HEK293T (cell line): ENCODE measurements around the gene CPNE8.

ENCODE experiments used
- CTCF ChIA-PET: fragments of 350-600 bp; formaldehyde crosslinking; extraction: SDS; loops from one replicate; lab custom pipeline; 2021; ENCODE audit warnings: antibody characterized with exemption, inconsistent platforms; lab: Yijun Ruan, JAX
- POLR2A ChIA-PET: fragments of 350-600 bp; formaldehyde crosslinking; extraction: SDS; loops from one replicate; lab custom pipeline; 2020; ENCODE audit warnings: antibody characterized with exemption, inconsistent platforms; lab: Yijun Ruan, JAX
- DNase-seq: peaks from one replicate; pipeline ENCODE4 v3.0.0; 2012; ENCODE audit warnings: mixed read lengths; ENCODE audit errors: extremely low spot score
- ARNT ChIP-seq: fragments of 450-650 bp; IDR thresholded peaks from 2 replicates; pipeline ENCODE4 v1.6.1; 2017; ENCODE audit warnings: mild to moderate bottlenecking
- BHLHE40 ChIP-seq: fragments of 450-650 bp; IDR thresholded peaks from 2 replicates; pipeline ENCODE4 v1.6.1; 2016; ENCODE audit warnings: mild to moderate bottlenecking, moderate library complexity, borderline replicate concordance
- CTBP1 ChIP-seq: fragments of 450-650 bp; IDR thresholded peaks from 2 replicates; pipeline ENCODE4 v1.6.1; 2016; ENCODE audit warnings: borderline replicate concordance
- ELF4 ChIP-seq: fragments of 450-650 bp; IDR thresholded peaks from 2 replicates; pipeline ENCODE4 v1.6.1; 2017; ENCODE audit warnings: antibody characterized with exemption
- FOXA1 ChIP-seq: fragments of 450-650 bp; IDR thresholded peaks from 2 replicates; pipeline ENCODE4 v1.6.1; 2016; ENCODE audit warnings: mild to moderate bottlenecking
- FOXK2 ChIP-seq: fragments of 450-650 bp; IDR thresholded peaks from 2 replicates; pipeline ENCODE4 v1.6.1; 2016; ENCODE audit warnings: mild to moderate bottlenecking
- FOXM1 ChIP-seq: fragments of 450-650 bp; IDR thresholded peaks from 2 replicates; pipeline ENCODE4 v1.6.1; 2017; ENCODE audit warnings: mild to moderate bottlenecking, borderline replicate concordance
- HDGF ChIP-seq: fragments of 450-650 bp; IDR thresholded peaks from 2 replicates; pipeline ENCODE4 v1.6.1; 2017; ENCODE audit warnings: antibody characterized with exemption, borderline replicate concordance
- L3MBTL2 ChIP-seq: fragments of 450-650 bp; conservative IDR thresholded peaks from 2 replicates; pipeline ENCODE4 v1.6.1; 2016; ENCODE audit warnings: mild to moderate bottlenecking
- LEF1 ChIP-seq: fragments of 450-650 bp; IDR thresholded peaks from 2 replicates; pipeline ENCODE4 v1.6.1; 2017; ENCODE audit warnings: mild to moderate bottlenecking, borderline replicate concordance
- NFRKB ChIP-seq: fragments of 450-650 bp; IDR thresholded peaks from 2 replicates; pipeline ENCODE4 v1.6.1; 2016; ENCODE audit warnings: mild to moderate bottlenecking, moderate library complexity
- SP1 ChIP-seq: fragments of 450-650 bp; IDR thresholded peaks from 2 replicates; pipeline ENCODE4 v1.6.1; 2017
- SUZ12 ChIP-seq: fragments of 450-650 bp; IDR thresholded peaks from 2 replicates; pipeline ENCODE4 v1.6.1; 2016; ENCODE audit warnings: mild to moderate bottlenecking
- TARDBP ChIP-seq: fragments of 450-650 bp; IDR thresholded peaks from 2 replicates; pipeline ENCODE4 v1.6.1; 2016
- ZNF384 ChIP-seq: fragments of 450-650 bp; IDR thresholded peaks from 2 replicates; pipeline ENCODE4 v1.6.1; 2016
- TF ChIP-seq, protein P1 (sequence below): fragments of 450-650 bp; IDR thresholded peaks from 2 replicates; pipeline ENCODE4 v1.6.1; 2016

CPNE8 gene

GRCh38 chr12:38732761-38733160 lies 172.6 kb downstream of the CPNE8 start:
- no peak for DNase-seq
- ChIA-PET POLR2A (no interaction called here), CTCF (no interaction called here)
- TF ChIP-seq TARDBP, result no peak
- no peak for TF ChIP-seq ARNT
- TF ChIP-seq ELF4, result no peak
- TF ChIP-seq SUZ12, result no peak
- TF ChIP-seq NFRKB, result no peak
- TF ChIP-seq FOXK2, result no peak

GRCh38 chr12:38728894-38729293 lies 176.5 kb downstream of the CPNE8 start:
- DNase-seq, result no peak
- POLR2A ChIA-PET, result no interaction called here
- CTCF ChIA-PET, result interaction anchor here (0.6 kb wide), 1 partner anchor 178 kb away, joined by 4 read pairs; no protein-coding TSS in a partner anchor
- TF ChIP-seq LEF1 (no peak), FOXM1 (no peak), ZNF384 (no peak), NFRKB (no peak)

DNA sequence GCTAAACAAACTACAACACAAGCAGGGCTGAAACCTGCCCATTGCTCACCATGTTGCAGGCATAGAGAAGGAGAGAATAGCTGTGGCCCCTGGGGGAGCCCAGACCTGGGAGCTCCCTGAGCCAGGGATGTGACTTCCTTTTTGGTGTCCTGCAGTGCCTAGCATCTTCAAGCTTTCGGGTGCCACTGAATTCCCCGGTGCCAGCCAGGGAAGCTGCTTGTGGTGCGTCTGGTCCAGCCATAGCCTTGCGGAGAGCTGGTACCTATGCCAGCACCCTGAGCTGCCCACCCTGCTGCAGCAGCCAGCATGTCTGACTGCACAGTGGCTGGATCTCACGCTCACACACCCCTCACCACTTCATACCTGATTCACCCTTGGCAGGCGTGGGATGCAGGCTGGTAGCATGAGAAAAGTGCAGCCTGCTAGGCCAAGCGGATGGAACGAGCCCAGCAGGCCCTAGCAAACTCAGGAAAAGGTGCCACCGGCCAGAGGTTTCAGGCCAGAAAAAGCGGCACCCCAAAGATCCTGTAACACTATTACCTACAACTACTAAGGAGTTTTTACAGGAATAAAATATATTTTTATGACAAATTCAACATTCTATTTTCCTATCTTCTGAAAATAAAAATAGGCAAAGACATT lies 183.7 kb downstream of the CPNE8 start:
- DNase-seq, result no peak
- TF ChIP-seq ARNT, result no peak
- POLR2A ChIA-PET, result interaction anchor here (0.9 kb wide), 1 partner anchor 183 kb away, joined by 3 read pairs; the partner anchor contains the start of gene CPNE8
- CTCF ChIA-PET, result interaction anchor here (0.6 to 0.7 kb wide), 2 partner anchors 161 to 535 kb away, joined by 3 to 6 read pairs; no protein-coding TSS in a partner anchor

DNA sequence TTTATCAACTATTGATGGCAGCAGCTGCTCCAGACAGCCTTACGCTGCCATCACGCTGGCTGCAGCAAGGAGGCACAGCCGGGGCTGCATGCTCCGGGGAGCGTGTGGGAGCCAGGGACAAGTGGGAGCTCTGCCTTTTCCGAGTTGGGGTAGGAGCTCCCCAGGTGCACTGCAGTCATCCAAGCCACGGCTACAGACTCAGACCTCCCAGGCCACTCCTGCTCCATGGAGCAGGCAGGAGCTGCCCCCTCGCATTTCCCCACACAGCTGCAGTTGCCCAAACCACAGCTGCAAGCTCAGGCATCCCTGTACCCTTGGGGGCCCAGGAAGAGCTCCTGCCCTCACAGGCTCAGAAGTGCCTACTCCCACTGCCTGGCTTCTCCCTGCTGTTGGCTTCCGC lies 184.7 kb downstream of the CPNE8 start:
- ChIA-PET POLR2A (interaction anchor here (0.9 kb wide), 1 partner anchor 185 kb away, joined by 3 read pairs; the partner anchor contains the start of gene CPNE8), CTCF (interaction anchor here (0.6 to 0.7 kb wide), 2 partner anchors 226 to 785 kb away, joined by 3 read pairs; no protein-coding TSS in a partner anchor)
- TF ChIP-seq HDGF (no peak), FOXM1 (no peak), SUZ12 (no peak), ELF4 (no peak), CTBP1 (no peak), FOXK2 (no peak)
- no peak for DNase-seq

GRCh38 chr12:38713294-38713693 lies 192.1 kb downstream of the CPNE8 start:
- TF ChIP-seq, protein P1, sequence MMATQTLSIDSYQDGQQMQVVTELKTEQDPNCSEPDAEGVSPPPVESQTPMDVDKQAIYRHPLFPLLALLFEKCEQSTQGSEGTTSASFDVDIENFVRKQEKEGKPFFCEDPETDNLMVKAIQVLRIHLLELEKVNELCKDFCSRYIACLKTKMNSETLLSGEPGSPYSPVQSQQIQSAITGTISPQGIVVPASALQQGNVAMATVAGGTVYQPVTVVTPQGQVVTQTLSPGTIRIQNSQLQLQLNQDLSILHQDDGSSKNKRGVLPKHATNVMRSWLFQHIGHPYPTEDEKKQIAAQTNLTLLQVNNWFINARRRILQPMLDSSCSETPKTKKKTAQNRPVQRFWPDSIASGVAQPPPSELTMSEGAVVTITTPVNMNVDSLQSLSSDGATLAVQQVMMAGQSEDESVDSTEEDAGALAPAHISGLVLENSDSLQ, result no peak
- TF ChIP-seq HDGF, result no peak
- no peak for TF ChIP-seq SUZ12
- DNase-seq, result no peak
- ChIA-PET CTCF (interaction anchor here (0.6 kb wide), 1 partner anchor 10 kb away, joined by 3 read pairs; no protein-coding TSS in a partner anchor), POLR2A (no interaction called here)

DNA sequence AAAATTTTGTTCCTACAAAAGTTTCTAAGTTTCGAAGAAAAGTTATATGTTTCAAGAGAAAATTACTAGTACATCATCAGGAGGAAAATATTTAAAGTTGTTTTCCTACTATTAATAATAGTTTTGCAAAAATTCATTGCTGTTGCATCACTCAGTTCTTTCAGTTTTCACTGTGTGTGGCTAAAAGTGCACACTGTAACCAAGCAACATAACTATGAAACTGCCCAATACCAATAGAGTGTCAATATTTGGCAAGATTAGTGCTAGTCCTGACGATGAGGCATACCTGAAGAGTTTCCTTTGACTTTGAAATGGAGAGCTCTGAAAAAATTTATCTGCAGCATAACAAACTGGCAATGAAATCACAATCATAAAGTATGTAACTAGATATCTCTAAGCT lies 194.3 kb downstream of the CPNE8 start:
- ChIA-PET CTCF (no interaction called here), POLR2A (no interaction called here)
- no peak for DNase-seq
- TF ChIP-seq BHLHE40 (no peak), FOXK2 (no peak), SP1 (no peak), TARDBP (no peak), HDGF (no peak), CTBP1 (no peak), SUZ12 (no peak), ARNT (no peak)
- TF ChIP-seq, protein P1, result no peak

- DNase-seq, result no peak
- no peak for TF ChIP-seq L3MBTL2
- TF ChIP-seq ARNT, result no peak
- no peak for TF ChIP-seq SP1
- TF ChIP-seq TARDBP, result no peak
- no peak for TF ChIP-seq ZNF384
- ChIA-PET CTCF (no interaction called here), POLR2A (no interaction called here)
Observed at GRCh38 chr12:38708466-38708865, 196.9 kb downstream of the CPNE8 start.

- TF ChIP-seq CTBP1 (no peak), NFRKB (no peak), L3MBTL2 (no peak), SUZ12 (no peak), SP1 (no peak), BHLHE40 (no peak), FOXM1 (no peak), ZNF384 (no peak), FOXA1 (no peak), ARNT (no peak), FOXK2 (no peak), ELF4 (no peak), HDGF (no peak), LEF1 (no peak), TARDBP (no peak)
- TF ChIP-seq, protein P1, result no peak
- no peak for DNase-seq
- POLR2A ChIA-PET, result no interaction called here
- CTCF ChIA-PET, result no interaction called here
Observed at GRCh38 chr12:38707648-38708047, 197.7 kb downstream of the CPNE8 start.
